Measurements from ENCODE around the gene DBN1. TPM values are rescaled to one million over a fixed set of nuclear protein-coding genes. Genes with fewer than 3 reads are reported as not detected.

Gene DBN1
- total RNA-seq, 1 donor = 214 TPM

DNA sequence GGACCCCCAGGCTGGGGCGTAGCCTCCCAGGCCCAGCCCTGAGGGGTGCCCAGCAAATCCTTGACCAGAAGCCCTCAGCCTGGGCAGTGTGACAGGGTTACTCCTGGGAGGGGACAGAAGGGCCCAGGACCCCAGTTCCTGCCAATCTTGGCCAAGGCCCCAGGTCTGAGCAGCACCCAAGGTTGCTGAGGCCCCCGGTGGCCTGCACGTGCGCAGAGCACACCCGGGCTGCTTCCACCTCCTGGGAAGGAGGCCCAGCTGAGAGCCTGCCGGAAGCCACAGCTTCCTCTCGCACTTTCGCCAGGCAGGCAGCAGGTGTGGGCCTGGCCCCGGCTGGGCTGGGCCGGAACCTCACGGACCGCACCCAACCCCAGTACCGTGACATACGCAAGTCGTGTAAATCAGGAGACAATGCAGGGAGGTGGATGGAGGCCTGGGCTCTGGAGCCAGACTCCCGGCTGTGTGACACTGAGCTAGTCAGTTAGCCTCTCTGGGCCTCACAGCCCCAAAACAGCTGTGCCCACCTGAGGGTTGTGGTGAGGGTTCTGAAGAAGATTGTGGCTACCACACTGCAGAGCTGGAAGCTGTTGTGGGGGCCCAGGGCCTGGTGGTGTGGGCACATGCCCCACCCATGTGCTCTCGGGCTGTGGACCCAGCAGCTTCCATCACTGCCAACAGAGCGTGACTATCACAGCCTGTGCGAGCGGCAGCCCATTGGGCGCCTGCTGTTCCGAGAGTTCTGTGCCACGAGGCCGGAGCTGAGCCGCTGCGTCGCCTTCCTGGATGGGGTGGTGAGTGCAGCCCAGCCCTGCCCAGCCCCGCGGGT lies 41.9 kb downstream of the DBN1 start:
- no peak overlapping the region for H3K4me3 ChIP-seq (ENCODE audit: low read depth, low read length)
- TF ChIP-seq, protein P1, sequence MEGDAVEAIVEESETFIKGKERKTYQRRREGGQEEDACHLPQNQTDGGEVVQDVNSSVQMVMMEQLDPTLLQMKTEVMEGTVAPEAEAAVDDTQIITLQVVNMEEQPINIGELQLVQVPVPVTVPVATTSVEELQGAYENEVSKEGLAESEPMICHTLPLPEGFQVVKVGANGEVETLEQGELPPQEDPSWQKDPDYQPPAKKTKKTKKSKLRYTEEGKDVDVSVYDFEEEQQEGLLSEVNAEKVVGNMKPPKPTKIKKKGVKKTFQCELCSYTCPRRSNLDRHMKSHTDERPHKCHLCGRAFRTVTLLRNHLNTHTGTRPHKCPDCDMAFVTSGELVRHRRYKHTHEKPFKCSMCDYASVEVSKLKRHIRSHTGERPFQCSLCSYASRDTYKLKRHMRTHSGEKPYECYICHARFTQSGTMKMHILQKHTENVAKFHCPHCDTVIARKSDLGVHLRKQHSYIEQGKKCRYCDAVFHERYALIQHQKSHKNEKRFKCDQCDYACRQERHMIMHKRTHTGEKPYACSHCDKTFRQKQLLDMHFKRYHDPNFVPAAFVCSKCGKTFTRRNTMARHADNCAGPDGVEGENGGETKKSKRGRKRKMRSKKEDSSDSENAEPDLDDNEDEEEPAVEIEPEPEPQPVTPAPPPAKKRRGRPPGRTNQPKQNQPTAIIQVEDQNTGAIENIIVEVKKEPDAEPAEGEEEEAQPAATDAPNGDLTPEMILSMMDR (IDR thresholded peaks at IDR 0.05; ENCODE audit: insufficient read depth, low read depth, low read length) = no peak
- DNase-seq (ENCODE audit: low read depth) = no peak

DNA sequence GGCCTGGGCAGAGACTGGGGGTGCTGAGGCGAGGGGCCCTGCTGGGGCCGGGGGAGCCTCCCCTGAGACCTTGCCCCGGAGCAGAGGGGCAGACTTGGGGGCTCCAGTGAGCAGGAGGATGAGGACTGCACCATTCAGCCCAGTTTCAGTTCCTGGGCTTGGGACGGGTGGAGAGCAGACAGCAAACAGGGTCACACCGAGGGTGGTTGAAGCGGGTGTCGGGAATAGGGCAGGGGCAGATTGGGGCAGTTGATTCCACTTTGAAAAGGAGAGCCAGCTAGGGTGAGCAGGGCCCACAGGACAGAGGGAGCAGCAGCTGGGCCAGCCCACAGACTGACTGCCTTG lies 42.5 kb downstream of the DBN1 start:
- H3K4me3 ChIP-seq (ENCODE audit: low read depth, low read length) = no peak overlapping the region
- TF ChIP-seq, protein P1 (IDR thresholded peaks at IDR 0.05; ENCODE audit: insufficient read depth, low read depth, low read length) = no peak
- no peak for DNase-seq (ENCODE audit: low read depth)

DNA sequence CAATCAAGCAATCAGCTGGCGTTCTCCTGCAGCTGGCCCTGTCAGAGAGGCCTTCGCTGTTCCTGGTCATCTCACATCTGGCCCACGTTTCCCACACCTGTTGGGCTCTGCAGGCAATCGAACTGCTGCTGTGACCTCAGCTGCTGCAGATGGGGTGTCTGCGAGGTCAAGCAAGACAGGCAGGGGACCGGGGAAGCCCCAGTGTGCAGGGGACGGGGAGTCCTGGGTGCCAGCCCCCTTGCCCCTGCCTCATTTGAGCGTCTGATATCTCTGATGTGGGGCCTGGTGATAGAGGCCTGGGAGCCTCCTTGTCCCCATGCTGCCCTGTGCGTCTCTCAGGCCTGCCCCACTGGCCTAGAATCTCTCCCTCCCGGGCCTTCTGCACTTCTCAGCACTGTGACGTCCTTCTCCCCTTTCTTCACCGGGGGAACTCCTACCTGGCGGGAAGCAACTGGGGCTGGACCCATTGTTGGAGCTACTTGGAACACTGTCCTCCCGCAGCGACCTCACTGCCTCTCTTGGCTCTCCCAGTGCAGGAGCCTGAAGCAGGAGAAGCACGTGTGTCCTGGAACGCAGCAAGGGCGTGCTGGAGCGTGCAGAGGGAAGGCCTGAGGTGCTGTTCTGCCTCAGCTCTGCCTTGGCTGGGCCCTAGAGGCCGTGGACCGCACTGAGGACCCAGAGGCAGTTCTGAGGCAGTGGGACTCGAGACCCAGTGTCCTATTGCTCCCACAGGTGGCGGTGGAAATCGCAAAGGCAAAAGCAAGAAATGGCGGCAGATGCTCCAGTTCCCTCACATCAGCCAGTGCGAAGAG lies 43.1 kb downstream of the DBN1 start:
- H3K4me3 ChIP-seq (ENCODE audit: low read depth, low read length) = no peak overlapping the region
- DNase-seq (ENCODE audit: low read depth) = no peak
- TF ChIP-seq, protein P1 (IDR thresholded peaks at IDR 0.05; ENCODE audit: insufficient read depth, low read depth, low read length) = no peak

DNA sequence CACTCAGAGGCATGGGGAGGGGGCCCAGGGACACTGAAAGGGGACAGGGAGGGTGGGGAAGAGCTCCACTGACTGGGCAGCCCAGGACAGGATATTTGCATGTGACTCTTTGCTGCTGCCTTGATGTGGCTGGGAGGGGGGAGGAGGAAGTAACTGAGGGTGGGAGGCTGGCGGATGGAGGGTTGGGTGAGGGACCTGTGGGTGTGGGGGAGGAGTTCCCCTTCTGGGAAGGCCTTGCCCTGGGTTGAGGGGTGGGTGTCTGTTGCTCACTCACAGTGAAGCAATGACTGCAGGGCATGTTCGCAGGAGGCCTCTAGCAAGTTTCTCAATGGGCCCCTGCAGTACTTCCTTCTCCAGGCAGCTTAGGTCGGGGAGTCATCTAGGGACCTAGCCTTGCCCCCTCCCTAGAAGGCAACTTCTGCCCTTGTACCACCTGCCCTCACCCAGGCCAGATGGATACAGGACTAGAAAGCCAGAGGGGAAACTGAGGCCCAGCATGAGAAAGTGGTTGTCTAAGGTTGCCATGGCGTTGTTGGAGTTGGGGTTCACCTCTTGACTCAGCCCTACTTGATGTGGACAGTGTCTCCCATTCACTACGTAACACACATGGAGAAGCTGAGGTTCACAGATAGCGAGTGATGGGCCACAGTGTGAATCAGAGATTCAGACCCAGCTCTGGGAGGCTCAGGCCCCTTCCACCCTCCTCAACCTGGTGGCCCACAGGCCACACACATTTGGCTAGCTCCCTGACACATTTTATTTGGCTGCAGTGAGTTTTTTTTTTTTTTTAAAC lies 44.0 kb downstream of the DBN1 start:
- DNase-seq (ENCODE audit: low read depth) = no peak
- TF ChIP-seq, protein P1 (IDR thresholded peaks at IDR 0.05; ENCODE audit: insufficient read depth, low read depth, low read length) = no peak
- H3K4me3 ChIP-seq (ENCODE audit: low read depth, low read length) = no peak overlapping the region

DNA sequence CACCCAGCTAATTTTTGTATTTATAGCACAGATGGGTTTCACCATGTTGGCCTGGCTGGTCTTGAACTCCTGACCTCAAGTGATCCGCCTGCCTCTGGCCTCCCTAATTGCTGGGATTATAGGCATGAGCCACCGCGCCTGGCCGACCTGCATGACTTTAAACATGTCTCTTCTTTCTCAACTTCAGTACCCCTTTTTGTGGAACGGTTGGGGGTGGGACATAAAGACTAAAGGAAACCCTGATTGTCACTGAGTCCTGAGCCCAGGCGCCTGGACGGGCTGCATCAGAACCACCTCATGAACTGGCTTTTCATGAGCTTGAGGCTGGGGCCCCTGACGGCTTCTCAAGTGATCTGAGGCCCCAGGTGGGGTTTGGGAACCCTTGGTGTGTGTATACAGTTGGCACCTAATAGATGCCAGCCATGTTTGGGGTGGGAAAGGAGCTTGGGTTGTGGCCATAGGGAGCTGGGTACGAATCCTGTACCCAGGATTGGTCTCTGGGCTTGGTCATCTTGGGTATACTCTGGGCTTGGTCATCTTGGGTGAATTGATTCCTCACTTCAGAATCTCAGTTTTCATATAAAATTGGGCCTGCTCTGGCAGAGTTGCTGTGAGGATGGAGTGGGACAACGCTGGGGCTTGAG lies 44.7 kb downstream of the DBN1 start:
- no peak overlapping the region for H3K4me3 ChIP-seq (ENCODE audit: low read depth, low read length)
- DNase-seq (ENCODE audit: low read depth) = no peak
- TF ChIP-seq, protein P1 (IDR thresholded peaks at IDR 0.05; ENCODE audit: insufficient read depth, low read depth, low read length) = no peak

DNA sequence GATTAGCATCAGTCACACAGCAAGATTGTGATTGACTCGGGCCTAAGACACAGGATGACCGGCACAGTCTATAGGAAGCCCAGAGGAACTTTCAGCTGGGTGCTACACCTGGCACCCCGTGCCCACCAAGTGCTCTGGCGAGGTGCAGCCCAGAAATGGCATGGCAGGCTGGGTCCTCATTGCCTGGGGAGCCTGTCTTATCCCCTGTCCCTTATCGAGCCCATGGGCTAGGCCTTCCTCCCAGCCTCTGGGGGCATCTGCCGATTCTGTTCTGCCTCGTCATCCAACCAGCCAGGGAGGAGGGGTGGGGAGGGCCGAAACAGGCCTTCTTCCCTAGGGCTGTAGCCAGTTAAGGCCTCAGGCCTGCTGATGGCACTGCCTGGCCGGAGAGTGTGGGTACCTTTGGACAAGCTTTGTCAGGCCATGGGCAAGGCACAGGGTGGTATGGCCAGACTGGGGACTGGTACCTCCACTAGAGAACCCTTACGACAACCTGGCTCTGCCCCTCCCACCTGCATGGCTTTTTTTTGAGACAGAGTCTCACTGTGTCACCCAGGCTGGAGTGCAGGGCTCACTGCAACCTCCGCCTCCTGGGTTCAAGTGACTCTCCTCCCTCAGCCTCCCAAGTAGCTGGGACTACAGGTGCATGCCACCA lies 45.4 kb downstream of the DBN1 start:
- TF ChIP-seq, protein P1 (IDR thresholded peaks at IDR 0.05; ENCODE audit: insufficient read depth, low read depth, low read length) = no peak
- DNase-seq (ENCODE audit: low read depth) = no peak
- no peak overlapping the region for H3K4me3 ChIP-seq (ENCODE audit: low read depth, low read length)
